Subcutaneous abdominal adipose tissue (tissue), 5 donors: ENCODE data around the gene RHBDD3.

ENCODE experiments used
- H3K27ac ChIP-seq: one replicate; pipeline ENCODE4 v1.7.0; 2013; ENCODE audit warnings: low read depth, mild to moderate bottlenecking, inconsistent platforms, low read length, moderate library complexity
- H3K27me3 ChIP-seq, 5 donors: one replicate each; pipeline ENCODE4 v1.7.0; 2013; ENCODE audit warnings: low read length in 5 of 5, inconsistent platforms in 1 of 5; ENCODE audit not compliant: control insufficient read depth in 5 of 5, insufficient read depth in 4 of 5
- H3K36me3 ChIP-seq, 5 donors: one replicate each; pipeline ENCODE4 v1.7.0; 2013; ENCODE audit warnings: low read length in 5 of 5; ENCODE audit not compliant: control insufficient read depth in 5 of 5, insufficient read depth in 5 of 5
- H3K4me1 ChIP-seq, 5 donors: one replicate each; pipeline ENCODE4 v1.7.0; 2013; ENCODE audit warnings: low read length in 5 of 5, mild to moderate bottlenecking in 3 of 5, moderate library complexity in 1 of 5; ENCODE audit not compliant: control insufficient read depth in 5 of 5, insufficient read depth in 5 of 5
- H3K4me3 ChIP-seq, 5 donors: one replicate each; pipeline ENCODE4 v1.7.0; 2013; ENCODE audit warnings: low read length in 5 of 5, low read depth in 1 of 5
- H3K9ac ChIP-seq, 5 donors: one replicate each; pipeline ENCODE4 v1.7.0; 2013; ENCODE audit warnings: low read length in 5 of 5, mild to moderate bottlenecking in 4 of 5, moderate library complexity in 3 of 5
- H3K9me3 ChIP-seq, 5 donors: one replicate each; pipeline ENCODE4 v1.7.0; 2013; ENCODE audit warnings: low read length in 5 of 5; ENCODE audit not compliant: control insufficient read depth in 5 of 5
- donor health status: healthy.
- donor health status: healthy.
- donor health status: healthy.
- donor health status: healthy.
- donor health status: healthy.

The RHBDD3 gene

GRCh38 chr22:29218758-29219408 lies 48.9 kb downstream of the RHBDD3 start:
- Histone ChIP-seq H3K27ac (no peak overlapping the region), H3K9ac (no peak overlapping the region)

GRCh38 chr22:29217827-29218757 lies 49.7 kb downstream of the RHBDD3 start:
- H3K9me3 ChIP-seq: no peaks in the 10 kb centered on the region
- H3K36me3 ChIP-seq: no peaks in the 10 kb centered on the region
- peaks cover 0 to 14% (median 8%) of the 10 kb centered on the region in 5 donors for H3K4me1 ChIP-seq
- no peaks in the 10 kb centered on the region for H3K27me3 ChIP-seq
- H3K4me3 ChIP-seq: no peak overlapping the region
- no peak overlapping the region for H3K27ac ChIP-seq
- H3K9ac ChIP-seq: no peak overlapping the region

More at GRCh38 chr22:29218758-29219408, 48.9 kb downstream of the RHBDD3 start:
- no peaks in the 10 kb centered on the region for H3K27me3 ChIP-seq
- no peak overlapping the region for H3K4me3 ChIP-seq
- H3K4me1 ChIP-seq: peaks cover 0 to 14% (median 8%) of the 10 kb centered on the region in 5 donors
- H3K9me3 ChIP-seq: no peaks in the 10 kb centered on the region
- no peaks in the 10 kb centered on the region for H3K36me3 ChIP-seq

DNA sequence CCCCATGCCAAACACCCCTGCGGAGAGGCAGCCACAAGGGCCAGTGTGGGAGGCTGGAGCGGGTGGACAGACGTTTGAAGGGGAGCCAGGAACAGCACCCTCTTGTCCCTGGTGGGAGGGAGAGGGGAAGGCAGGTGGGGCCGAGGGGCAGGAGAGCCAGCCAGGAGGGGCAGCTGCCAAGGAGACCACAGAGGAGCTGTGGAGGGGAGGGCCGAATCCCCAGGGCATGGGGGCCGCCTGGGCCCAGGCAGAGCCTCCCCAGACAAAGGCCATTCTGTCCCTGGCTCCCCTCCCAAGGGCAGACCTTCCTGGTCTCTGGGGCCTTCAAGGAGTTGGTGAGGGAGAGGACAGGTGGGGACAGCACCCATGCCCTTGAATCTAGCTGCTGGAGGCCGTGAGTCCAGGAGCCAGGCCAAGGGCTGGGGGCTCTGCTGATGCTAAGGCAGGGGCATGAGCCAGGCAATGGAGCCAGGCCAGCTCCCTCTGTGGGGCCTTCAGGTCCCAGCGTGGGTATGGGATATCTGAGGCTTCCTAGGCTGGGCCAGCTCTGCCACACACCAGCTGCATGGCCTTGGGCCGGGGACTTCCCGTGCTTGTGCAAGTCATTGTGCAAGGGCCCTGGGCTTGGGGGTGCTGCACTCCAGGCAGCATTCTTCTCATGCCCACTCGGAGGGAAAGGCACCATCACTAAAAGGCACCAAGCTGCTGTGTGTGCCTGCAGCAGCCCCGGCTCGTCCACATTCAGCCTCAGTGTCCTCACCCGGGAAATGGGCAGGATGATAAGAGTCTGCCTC lies 50.7 kb downstream of the RHBDD3 start:
- Histone ChIP-seq H3K27me3 (no peaks in the 10 kb centered on the region), H3K9me3 (no peaks in the 10 kb centered on the region), H3K4me1 (peaks cover 0 to 14% (median 8%) of the 10 kb centered on the region in 5 donors), H3K4me3 (no peak overlapping the region), H3K36me3 (no peaks in the 10 kb centered on the region), H3K9ac (no peak overlapping the region), H3K27ac (no peak overlapping the region)

DNA sequence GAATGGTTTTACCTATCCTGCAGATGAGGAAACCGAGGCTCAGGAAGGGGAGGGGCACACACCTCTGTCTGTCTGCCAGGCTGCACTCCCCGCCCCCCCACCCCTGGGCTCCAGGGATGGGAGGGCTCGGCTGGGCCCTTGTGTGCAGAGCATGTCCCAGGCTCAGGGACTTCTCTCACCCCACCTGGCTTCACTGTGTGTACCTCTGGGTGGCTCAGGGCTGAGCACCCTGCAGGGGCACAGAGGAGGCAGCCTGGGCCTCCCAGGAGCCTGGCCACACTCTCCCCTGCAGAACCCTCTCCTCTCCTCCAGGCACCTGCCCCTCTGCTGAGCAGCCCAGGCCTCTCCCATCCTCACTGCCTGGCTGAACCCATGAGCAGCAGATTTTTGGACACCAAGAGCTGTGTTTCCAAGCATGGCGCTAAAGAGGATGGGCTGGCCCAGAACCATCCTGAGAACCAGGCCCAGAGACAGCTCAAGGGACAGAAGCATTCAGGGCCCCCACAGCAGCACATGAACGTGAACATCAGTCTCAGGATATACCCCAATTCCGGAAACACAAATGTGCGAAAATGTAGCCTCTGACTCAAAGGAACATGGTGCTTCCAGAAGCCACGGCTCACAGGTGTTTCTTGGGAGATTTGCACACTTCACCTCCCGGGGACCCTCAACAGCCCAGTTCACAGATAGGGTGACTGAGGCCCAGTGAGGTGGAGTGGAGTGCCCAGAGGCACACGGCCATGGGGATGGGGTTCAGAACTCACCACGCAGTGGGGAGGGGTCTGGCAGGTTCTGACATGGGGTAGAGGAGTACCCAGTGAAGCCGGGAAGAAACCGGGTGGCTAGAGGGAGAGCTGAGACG lies 51.5 kb downstream of the RHBDD3 start:
- no peaks in the 10 kb centered on the region for H3K9me3 ChIP-seq
- H3K9ac ChIP-seq: no peak overlapping the region
- no peaks in the 10 kb centered on the region for H3K27me3 ChIP-seq
- H3K36me3 ChIP-seq: no peaks in the 10 kb centered on the region
- no peak overlapping the region for H3K27ac ChIP-seq
- H3K4me1 ChIP-seq: peaks cover 0 to 14% (median 8%) of the 10 kb centered on the region in 5 donors
- H3K4me3 ChIP-seq: no peak overlapping the region

DNA sequence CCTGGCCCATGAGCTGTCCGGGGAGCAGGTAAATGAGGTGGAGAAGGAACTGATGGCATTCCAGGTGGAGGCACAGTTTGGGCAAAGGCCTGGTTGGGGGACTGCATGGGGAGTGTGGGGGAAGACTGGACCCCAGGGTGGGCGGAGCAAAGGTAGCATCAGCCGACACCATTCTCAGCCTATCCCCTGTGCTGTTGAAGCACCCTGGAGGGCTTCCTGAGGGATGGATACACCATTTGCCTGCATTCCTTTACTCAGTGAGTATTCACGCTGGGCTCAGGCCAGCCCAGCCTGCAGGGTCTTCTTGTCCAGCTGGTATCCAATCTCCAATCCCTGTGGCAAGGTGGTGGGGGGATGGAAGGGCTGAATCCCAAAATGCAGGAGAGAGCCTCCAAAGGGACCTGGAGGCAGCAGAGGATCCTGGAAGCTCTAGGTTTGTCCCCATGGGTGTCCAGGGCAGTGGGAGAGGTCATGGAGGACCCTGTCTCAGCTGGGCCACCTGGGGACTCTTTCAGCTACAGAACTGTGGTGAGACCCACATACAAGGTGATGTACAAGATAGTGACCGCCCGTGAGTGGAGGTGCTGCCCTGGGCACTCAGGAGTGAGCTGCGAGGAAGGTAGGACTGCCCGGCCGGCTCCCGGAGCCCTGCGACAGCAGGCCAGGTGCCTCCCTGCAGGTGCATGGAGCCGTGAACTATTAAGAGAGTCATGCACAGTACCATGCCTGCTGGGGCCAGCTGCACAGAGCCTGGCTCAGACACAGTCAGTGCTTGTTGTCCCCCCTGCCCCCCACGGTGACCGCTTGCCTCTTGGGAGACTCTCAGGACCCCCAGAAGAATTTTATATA lies 52.5 kb downstream of the RHBDD3 start:
- no peaks in the 10 kb centered on the region for H3K36me3 ChIP-seq
- no peaks in the 10 kb centered on the region for H3K9me3 ChIP-seq
- H3K27me3 ChIP-seq: no peaks in the 10 kb centered on the region
- H3K4me3 ChIP-seq: no peak overlapping the region
- H3K27ac ChIP-seq: no peak overlapping the region
- H3K4me1 ChIP-seq: peaks cover 0 to 14% (median 8%) of the 10 kb centered on the region in 5 donors
- H3K9ac ChIP-seq: no peak overlapping the region

DNA sequence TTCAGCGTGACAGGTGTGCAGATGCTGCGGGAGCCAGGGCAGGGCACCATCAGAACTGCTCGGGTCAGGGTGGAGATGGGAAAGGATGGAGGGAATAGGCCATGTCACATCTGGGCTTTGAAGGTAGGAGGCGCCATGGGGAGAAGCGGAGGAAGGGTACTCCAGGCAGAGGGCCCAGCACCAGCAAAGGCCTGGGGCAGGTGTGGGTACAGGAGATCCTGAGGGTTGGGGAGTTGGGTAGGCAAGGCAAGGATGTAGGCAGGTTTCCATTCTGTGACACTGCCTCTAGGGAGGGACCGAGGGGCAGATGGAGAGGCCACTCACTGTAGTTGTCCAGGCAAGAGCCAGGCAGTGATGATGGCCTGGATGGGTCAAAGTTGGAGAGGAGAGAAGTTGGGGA lies 53.5 kb downstream of the RHBDD3 start:
- H3K27me3 ChIP-seq: no peaks in the 10 kb centered on the region
- H3K9ac ChIP-seq: no peak overlapping the region
- H3K36me3 ChIP-seq: no peaks in the 10 kb centered on the region
- H3K9me3 ChIP-seq: no peaks in the 10 kb centered on the region
- no peak overlapping the region for H3K4me3 ChIP-seq
- no peak overlapping the region for H3K27ac ChIP-seq
- peaks cover 0 to 14% (median 8%) of the 10 kb centered on the region in 5 donors for H3K4me1 ChIP-seq

DNA sequence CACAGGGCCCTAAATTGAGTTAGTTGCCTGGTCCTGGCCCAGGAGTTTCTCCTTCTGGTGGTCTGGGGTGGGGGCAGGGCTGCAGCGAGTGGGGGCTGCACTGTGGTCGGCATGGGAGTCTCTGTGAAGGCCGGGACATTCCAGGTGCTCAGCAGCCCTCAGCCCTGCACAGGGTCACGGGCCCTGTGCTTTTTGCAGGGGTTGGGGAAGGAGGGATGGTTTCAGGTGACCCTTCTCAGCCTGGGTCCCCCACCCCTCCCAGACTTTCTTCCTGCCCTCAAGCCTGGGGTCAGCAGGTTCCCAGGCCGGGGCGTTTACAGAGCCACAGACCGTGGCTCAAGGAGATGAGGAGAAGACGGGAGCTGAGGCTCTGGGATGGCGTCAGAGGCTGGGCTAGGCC lies 54.3 kb downstream of the RHBDD3 start:
- Histone ChIP-seq H3K4me3 (no peak overlapping the region), H3K4me1 (peaks cover 0 to 19% (median 8%) of the 10 kb centered on the region in 5 donors), H3K27me3 (no peaks in the 10 kb centered on the region), H3K36me3 (no peaks in the 10 kb centered on the region), H3K9ac (no peak overlapping the region), H3K9me3 (no peaks in the 10 kb centered on the region), H3K27ac (no peak overlapping the region)

DNA sequence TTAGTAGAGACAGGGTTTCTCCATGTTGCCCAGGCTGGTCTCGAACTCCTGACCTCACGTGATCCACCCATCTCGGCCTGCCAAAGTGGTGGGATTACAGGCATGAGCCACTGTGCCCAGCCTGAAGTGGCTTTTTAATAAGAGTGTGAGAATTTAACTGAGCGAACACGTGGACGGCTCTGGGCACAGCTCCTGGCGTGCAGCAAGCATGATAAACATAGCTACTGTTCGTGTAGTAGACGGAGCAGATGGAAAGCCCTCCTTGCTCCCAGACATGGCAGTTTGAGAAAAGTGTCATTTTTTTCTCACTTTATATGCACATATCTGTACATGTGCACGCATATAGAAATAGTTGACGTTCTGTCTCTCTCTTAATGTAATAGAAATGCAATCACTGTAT lies 55.0 kb downstream of the RHBDD3 start:
- Histone ChIP-seq H3K9me3 (no peaks in the 10 kb centered on the region), H3K9ac (no peak overlapping the region), H3K4me3 (no peak overlapping the region), H3K27ac (no peak overlapping the region), H3K36me3 (no peaks in the 10 kb centered on the region), H3K4me1 (peaks cover 0 to 17% (median 8%) of the 10 kb centered on the region in 5 donors), H3K27me3 (no peaks in the 10 kb centered on the region)
